Endothelial cell of umbilical vein (primary cell): ENCODE data around the gene USP11.

Experiments
- CTCF ChIP-seq, 2 donors: IDR thresholded peaks; 1 replicate in 1 of 2; 2 replicates in 1 of 2; pipeline ENCODE4 v1.5.1; 2011; ENCODE audit warnings: low read length in 2 of 2, mild to moderate bottlenecking in 2 of 2, moderate library complexity in 2 of 2, control low read depth in 1 of 2, inconsistent platforms in 1 of 2, low read depth in 1 of 2; ENCODE audit not compliant: insufficient read depth in 1 of 2; ENCODE audit errors: extremely low read depth in 1 of 2
- EZH2 ChIP-seq: IDR thresholded peaks from 2 replicates; pipeline ENCODE4 v1.6.1; 2012; ENCODE audit warnings: borderline replicate concordance, low read depth, mild to moderate bottlenecking, moderate library complexity, low read length, inconsistent platforms; ENCODE audit not compliant: severe bottlenecking
- JUN ChIP-seq: IDR thresholded peaks from 2 replicates; pipeline ENCODE4 v1.6.1; 2011; ENCODE audit warnings: borderline replicate concordance, low read depth; ENCODE audit not compliant: insufficient read length, insufficient read depth
- MAX ChIP-seq: IDR thresholded peaks from 2 replicates; pipeline ENCODE4 v1.6.1; 2011; ENCODE audit not compliant: insufficient read depth, insufficient read length
- MYC ChIP-seq: IDR thresholded peaks from one replicate; pipeline ENCODE4 v1.6.1; 2011; ENCODE audit warnings: mild to moderate bottlenecking, low read depth, low read length
- POLR2A ChIP-seq: IDR thresholded peaks from 2 replicates; pipeline ENCODE4 v1.6.1; 2012; ENCODE audit warnings: low read depth, mild to moderate bottlenecking, control low read depth, low read length
- POLR2AphosphoS5 ChIP-seq: IDR thresholded peaks from 2 replicates; pipeline ENCODE4 v1.6.1; 2012; ENCODE audit warnings: low read depth, mild to moderate bottlenecking, control low read depth, low read length, moderate library complexity; ENCODE audit not compliant: insufficient read depth

- no peak for TF ChIP-seq CTCF (IDR thresholded peaks at IDR 0.05; ENCODE audit: extremely low read depth in 1 of 2, insufficient read depth in 1 of 2, low read depth in 1 of 2, low read length in 2 of 2)
- no peak for TF ChIP-seq EZH2
- TF ChIP-seq POLR2A, result no peak
- no peak for TF ChIP-seq MAX
- no peak for TF ChIP-seq POLR2AphosphoS5
- TF ChIP-seq JUN, result no peak
- no peak for TF ChIP-seq MYC
These were observed 39.2 kb downstream of the USP11 start for GRCh38 chrX:47272013-47272408.
